AG04450 (cell line): Measurements from ENCODE around the gene MAGI2. TPM values are rescaled to one million over a fixed set of nuclear protein-coding genes. Genes with fewer than 3 reads are reported as not detected.

ENCODE experiments used
- CTCF ChIA-PET: fragments of 300-600, 350-600 bp; formaldehyde crosslinking; extraction: SDS; loops from one replicate; lab custom pipeline; 2022; ENCODE audit warnings: antibody characterized with exemption, inconsistent platforms; lab: Charles Lee
- POLR2A ChIA-PET: fragments of 350-600 bp; formaldehyde crosslinking; extraction: SDS; loops from one replicate; lab custom pipeline; 2021; ENCODE audit warnings: antibody characterized with exemption, inconsistent platforms; lab: Yijun Ruan, JAX
- DNase-seq: peaks from one replicate; pipeline ENCODE4 v3.0.0-alpha.2; 2011; ENCODE audit warnings: low read depth, low spot score
- H3K27ac ChIP-seq: one replicate; pipeline ENCODE4 v1.5.1; 2012; ENCODE audit warnings: low read depth, low read length, control low read depth
- H3K27me3 ChIP-seq: one replicate; pipeline ENCODE4 v1.6.0; 2012; ENCODE audit warnings: low read length; ENCODE audit not compliant: control insufficient read depth, insufficient read depth
- H3K4me3 ChIP-seq: 2 replicates; pipeline ENCODE4 v1.5.1; 2011; ENCODE audit warnings: mild to moderate bottlenecking, low read depth, low read length, control low read depth
- H3K9me3 ChIP-seq: 2 replicates; pipeline ENCODE4 v1.5.1; 2012; ENCODE audit warnings: low read length; ENCODE audit not compliant: control insufficient read depth, insufficient read depth
- polyA plus RNA-seq: library from polyadenylated mRNA; depleted of rRNA; stranded (reverse); fragments of >200 nt; gene quantifications from 2 replicates; pipeline ENCODE4 v1.2.3, GENCODE V29; 2011
- TF ChIP-seq, protein P1 (sequence below): IDR thresholded peaks from 2 replicates; pipeline ENCODE4 v1.5.1; 2011; ENCODE audit warnings: low read depth, low read length, control low read depth, inconsistent platforms

Gene MAGI2
- polyA plus RNA-seq, 1 experiment = 2.3 TPM

DNA sequence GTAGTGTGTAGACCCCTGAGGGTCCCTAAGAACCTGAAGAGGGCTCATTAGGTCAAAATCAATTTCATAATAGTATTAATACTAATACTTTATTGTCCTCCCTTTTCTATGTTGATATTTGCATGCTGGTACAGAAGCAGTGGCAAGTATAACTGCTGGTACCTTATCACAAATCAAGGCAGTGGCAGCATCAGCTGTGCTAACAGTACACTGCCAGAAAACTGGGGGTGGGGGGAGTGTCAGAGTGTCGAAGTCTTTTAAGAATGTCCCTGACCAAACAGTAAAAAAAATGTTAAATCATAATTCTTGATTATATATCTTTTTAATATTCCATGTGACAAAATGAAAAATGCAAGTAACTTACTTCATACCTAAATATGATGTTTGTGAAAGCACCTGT is 716.9 kb downstream of the MAGI2 start:
- H3K4me3 ChIP-seq = no peak overlapping the region
- no peak overlapping the region for H3K27ac ChIP-seq
- CTCF ChIA-PET = no interaction called here
- H3K9me3 ChIP-seq = no peaks in the 10 kb centered on the region
- no peak for DNase-seq
- POLR2A ChIA-PET = no interaction called here
- TF ChIP-seq, protein P1, sequence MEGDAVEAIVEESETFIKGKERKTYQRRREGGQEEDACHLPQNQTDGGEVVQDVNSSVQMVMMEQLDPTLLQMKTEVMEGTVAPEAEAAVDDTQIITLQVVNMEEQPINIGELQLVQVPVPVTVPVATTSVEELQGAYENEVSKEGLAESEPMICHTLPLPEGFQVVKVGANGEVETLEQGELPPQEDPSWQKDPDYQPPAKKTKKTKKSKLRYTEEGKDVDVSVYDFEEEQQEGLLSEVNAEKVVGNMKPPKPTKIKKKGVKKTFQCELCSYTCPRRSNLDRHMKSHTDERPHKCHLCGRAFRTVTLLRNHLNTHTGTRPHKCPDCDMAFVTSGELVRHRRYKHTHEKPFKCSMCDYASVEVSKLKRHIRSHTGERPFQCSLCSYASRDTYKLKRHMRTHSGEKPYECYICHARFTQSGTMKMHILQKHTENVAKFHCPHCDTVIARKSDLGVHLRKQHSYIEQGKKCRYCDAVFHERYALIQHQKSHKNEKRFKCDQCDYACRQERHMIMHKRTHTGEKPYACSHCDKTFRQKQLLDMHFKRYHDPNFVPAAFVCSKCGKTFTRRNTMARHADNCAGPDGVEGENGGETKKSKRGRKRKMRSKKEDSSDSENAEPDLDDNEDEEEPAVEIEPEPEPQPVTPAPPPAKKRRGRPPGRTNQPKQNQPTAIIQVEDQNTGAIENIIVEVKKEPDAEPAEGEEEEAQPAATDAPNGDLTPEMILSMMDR = no peak
- no peaks in the 10 kb centered on the region for H3K27me3 ChIP-seq

DNA sequence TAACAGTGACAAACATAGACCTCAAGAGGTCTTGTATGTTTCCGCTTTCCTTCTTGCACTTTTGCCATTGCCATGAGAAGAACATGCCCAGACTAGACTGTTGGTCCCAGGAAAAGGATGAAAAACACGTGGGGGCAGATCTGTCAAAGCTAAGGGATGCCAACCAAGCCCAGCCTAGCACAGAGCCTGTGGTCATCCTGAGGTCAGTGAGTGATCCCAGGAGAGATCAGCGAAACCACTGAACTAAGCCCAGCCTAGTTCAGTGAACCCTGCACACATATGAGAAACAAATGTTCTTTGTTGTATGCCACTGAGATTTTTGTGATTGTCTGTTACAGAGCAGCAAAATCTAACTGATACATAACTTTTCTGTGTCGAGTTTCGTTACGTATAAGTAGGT is 718.8 kb downstream of the MAGI2 start:
- CTCF ChIA-PET = no interaction called here
- no peak overlapping the region for H3K4me3 ChIP-seq
- POLR2A ChIA-PET = no interaction called here
- TF ChIP-seq, protein P1 = no peak
- DNase-seq = no peak
- H3K27ac ChIP-seq = no peak overlapping the region
- no peaks in the 10 kb centered on the region for H3K27me3 ChIP-seq
- H3K9me3 ChIP-seq = no peaks in the 10 kb centered on the region

DNA sequence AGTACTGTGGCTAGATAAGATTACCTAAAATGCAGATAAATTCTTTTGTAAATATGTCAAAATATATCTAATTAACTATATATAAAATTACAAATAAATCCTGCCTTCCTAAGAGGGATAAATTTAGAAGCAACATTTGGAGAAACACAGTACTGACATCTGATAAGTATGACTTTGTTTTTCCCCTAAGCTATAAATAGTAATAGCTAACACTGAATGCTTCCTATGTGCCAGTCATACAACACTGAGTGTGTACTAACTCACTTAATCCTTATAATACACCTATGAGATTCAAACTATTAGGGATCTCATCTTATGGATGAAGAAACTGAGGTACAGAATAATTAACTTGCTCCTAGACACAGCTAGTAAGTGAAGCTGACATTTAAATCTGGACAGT is 733.4 kb downstream of the MAGI2 start:
- TF ChIP-seq, protein P1 = no peak
- Histone ChIP-seq H3K4me3 (no peak overlapping the region), H3K27me3 (no peaks in the 10 kb centered on the region), H3K27ac (no peak overlapping the region), H3K9me3 (no peaks in the 10 kb centered on the region)
- DNase-seq = no peak
- ChIA-PET CTCF (no interaction called here), POLR2A (no interaction called here)

DNA sequence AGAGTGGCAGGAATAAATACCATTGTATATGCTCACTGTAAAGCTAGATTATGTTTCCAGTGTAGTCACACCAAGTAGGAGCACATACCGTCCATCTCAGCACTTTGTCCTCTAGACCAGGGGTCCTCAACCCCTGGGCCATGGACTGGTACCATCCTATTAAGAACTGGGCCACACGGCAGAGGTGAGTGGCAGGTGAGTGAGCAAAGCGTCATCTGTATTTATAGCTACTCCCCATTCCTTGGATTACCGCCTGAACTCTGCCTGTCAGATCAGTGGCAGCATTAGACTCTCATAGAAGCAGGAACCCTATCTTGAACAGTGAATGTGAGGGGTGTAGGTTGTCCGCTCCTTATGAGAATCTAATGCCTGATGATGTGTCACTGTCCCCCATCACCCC is 735.3 kb downstream of the MAGI2 start:
- TF ChIP-seq, protein P1 = no peak
- Histone ChIP-seq H3K4me3 (no peak overlapping the region), H3K9me3 (no peaks in the 10 kb centered on the region), H3K27ac (no peak overlapping the region), H3K27me3 (no peaks in the 10 kb centered on the region)
- POLR2A ChIA-PET = no interaction called here
- no peak for DNase-seq
- CTCF ChIA-PET = no interaction called here

DNA sequence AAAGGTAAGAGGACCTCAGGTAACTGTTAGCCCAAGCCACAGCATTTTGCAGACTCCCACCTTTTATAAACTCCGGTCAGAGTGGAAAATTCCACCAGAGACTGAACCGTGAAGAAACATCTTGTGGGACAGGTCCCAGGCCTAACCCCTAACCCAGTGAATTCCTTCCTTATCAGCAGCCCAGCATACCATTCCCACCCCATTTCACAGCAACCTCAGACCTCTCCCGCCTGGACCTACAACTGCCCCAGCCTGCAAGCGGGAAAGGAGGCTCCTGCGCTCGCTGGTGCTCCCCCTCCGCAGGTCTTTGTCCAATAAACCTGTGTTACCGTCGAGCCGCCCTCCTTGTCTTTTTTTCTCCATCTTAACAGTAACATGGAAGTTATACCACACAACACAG is 736.6 kb downstream of the MAGI2 start:
- DNase-seq = no peak
- TF ChIP-seq, protein P1 = no peak
- H3K27me3 ChIP-seq = no peaks in the 10 kb centered on the region
- CTCF ChIA-PET = no interaction called here
- no peak overlapping the region for H3K27ac ChIP-seq
- no peak overlapping the region for H3K4me3 ChIP-seq
- H3K9me3 ChIP-seq = no peaks in the 10 kb centered on the region
- POLR2A ChIA-PET = no interaction called here
